ENCODE data around the gene NDUFAF7.
"Not testable (repeated sequence)": the region's sequence is repeated elsewhere in the genome, so short reads cannot be mapped to it uniquely, and the experiment has no call there.

Gene NDUFAF7

DNA sequence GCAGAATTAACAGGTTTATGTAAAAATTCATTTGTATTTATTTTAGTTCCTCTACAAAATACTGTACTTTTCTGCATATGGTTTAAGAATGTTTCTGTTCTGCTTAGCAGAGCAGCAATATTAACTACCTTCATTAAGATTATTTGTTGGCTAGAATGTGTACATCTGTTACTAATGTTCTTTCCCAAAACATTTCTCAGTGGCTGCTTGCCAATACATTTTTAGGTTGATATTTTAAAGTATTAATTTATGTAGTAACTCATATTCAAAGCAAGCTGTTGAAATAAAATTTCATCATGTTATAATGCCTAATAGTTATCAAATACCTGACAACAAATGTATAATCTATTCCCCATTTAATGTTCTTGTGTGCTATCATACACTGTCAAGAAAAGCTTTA lies 52.9 kb downstream of the NDUFAF7 start:
- DNase-seq, result no peak

DNA sequence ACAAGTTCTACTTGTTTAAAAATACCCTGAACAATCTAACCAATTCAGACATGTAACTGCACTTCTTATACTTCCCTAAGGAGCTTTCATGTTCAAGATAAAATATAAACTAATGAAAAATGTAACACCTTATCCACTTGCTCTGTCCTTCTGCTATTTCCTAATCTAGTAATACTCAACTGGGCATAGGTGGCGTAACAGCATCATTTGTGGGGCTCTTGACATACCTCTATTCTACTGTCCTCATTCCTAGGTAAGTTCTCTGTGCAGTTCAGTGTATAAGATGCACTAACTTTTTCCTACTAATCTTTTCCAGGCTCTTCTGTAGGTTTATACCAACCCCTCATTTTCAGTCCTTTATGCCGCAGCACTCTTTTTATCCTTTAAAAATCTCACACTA lies 56.5 kb downstream of the NDUFAF7 start:
- no peak for DNase-seq

DNA sequence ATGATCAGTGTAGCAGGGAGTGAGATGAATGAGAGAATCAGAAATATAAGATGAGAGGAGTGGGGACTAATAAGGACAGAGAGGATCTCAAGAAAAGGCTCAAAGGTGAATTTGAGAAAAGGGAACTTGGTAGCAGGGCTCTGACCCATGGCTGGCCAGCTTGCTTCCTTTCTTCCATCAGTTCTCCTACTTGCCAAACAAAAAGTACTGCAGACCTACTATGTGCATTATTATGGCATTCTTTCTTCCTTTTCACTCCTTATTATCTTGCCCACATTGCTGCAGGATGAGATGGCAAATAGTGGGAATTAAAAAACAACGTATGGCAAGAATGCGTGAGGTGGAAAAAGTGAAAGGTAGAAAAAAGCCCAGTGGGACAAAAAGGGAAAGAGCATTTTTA lies 60.2 kb downstream of the NDUFAF7 start:
- DNase-seq, result no peak

DNA sequence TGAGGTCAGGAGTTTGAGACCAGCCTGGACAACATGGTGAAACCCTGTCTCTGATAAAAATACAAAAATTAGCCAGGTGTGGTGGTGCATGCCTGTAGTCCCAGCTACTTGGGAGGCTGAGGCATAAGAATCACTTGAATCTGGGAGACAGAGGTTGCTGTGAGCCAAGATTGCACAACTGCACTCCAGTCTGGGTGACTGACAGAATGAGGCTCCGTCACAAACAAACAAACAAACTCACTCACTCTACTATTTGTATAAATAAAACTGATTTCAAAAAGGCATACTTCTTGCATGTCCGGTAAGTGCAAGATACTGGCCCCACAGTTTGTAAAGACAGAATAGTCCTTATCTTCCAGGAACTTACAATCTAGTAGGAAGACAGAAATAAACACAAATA lies 63.4 kb downstream of the NDUFAF7 start:
- DNase-seq, result not testable (repeated sequence)

DNA sequence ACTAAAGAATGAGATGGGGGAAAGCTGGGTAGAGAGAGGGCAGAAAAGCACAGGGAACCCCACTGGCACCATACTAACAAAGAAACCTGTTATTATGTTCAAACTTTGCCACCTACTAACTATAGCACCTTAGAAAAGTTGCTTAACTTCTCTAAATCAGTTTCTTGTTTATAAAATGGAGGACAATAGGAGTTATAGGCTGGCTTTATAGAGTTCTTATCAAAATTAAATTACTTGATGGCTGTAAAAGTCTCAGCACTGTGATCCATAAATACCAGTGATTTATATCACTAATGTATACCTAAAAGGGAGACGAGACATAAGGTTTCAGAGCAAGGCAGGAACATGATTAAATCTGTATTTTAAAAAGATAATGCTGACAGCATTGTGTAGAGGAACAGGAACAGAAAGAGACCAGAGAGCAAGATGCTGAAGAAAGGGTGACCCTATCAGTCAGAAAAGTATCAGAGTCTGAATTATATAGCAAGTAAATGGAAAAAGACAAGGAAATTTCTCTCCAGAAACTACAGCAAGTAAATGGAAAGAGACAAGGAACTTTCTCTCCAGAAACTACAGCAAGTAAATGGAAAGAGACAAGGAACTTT lies 64.1 kb downstream of the NDUFAF7 start:
- DNase-seq, result no peak

DNA sequence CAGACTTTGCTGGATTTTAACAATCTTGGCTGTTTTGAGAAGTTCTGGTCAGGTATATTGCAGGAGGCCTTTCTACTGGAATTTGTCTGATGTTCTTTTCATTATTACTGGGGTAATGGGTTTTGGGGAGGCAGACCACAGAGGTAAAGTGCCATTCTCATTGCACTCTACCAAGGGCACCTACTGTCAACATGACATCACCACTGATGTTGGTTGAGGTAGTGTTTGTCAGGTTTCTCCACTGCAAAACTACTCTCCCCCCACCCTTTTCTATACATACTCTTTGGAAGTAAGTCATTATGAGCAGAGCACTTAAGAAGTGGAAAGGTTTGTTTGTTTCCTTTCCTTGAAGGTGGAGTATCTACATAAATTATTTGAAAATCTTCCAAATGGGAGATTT lies 66.2 kb downstream of the NDUFAF7 start:
- no peak for DNase-seq

Data from islet precursor cell (in vitro differentiated cells).